Transverse colon (tissue), 4 donors: Measurements from ENCODE around the gene PCDHGA1.

Source experiments
- CTCF ChIP-seq, 5 experiments: fragments of 200-600 bp in 3 of 5; fragments of 450-650 bp in 2 of 5; sonication (generic) in 3 of 5; IDR thresholded peaks; 1 replicate in 2 of 5; 2 replicates in 3 of 5; pipeline ENCODE4 v1.5.1; 2016 to 2017; ENCODE audit warnings: antibody characterized with exemption in 5 of 5, inconsistent platforms in 3 of 5, mild to moderate bottlenecking in 2 of 5, moderate library complexity in 1 of 5
- EP300 ChIP-seq: sonication (generic); formaldehyde crosslinking; IDR thresholded peaks from one replicate; pipeline ENCODE4 v1.6.1; 2017; ENCODE audit warnings: antibody characterized with exemption, low read depth
- POLR2A ChIP-seq: fragments of 450-650 bp; IDR thresholded peaks from one replicate; pipeline ENCODE4 v1.6.1; 2016; ENCODE audit warnings: antibody characterized with exemption, mild to moderate bottlenecking, moderate library complexity
- POLR2AphosphoS5 ChIP-seq, 3 donors: sonication (generic); formaldehyde crosslinking; IDR thresholded peaks; one replicate each; pipeline ENCODE4 v1.6.1; 2016; ENCODE audit warnings: antibody characterized with exemption in 3 of 3

- TF ChIP-seq CTCF (IDR thresholded peaks at IDR 0.05) (no peak), POLR2AphosphoS5 (IDR thresholded peaks at IDR 0.05) (no peak), POLR2A (no peak), EP300 (no peak)
These were observed 73.1 kb downstream of the PCDHGA1 start for GRCh38 chr5:141403387-141403786.
